GM18511 (cell line): ENCODE results near the gene DNM3.
"Not testable (repeated sequence)": the region's sequence is repeated elsewhere in the genome, so short reads cannot be mapped to it uniquely, and the experiment has no call there.

Source experiments
- ATAC-seq: cut with Tn5 transposase; IDR thresholded peaks from one replicate; pipeline ENCODE4 v1.9.1; 2021; ENCODE audit warnings: mild to moderate bottlenecking, moderate library complexity; ENCODE audit not compliant: unreplicated experiment

The DNM3 gene

DNA sequence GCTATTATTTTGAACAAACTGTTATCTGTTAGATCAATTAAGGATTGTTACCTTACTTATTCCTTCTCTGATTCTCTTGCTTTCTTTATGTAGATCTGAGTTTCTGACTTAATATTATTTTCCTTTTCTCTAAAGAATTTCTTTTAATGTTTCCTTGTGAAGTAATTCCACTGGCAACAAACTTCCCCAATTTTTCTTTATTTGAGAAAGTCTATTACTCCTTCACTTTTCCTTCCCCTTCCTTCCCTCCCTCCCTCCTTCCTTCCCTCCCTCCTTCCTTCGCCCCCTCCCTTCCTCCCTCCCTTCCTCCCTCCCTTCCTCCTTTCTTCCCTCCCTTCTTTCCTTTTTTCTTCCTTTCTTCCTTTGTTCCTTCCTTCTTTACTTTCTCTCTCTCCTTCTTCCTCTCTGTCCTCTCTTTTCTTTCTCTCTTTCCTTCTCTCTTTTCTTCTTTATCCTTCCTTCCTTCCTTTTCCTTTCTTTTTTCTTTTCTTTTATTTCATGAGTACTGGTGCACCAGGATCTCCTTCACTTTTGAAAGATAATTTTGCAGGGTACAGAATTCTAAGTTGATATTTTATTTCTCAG lies 177.5 kb downstream of the DNM3 start:
- ATAC-seq: no peak

DNA sequence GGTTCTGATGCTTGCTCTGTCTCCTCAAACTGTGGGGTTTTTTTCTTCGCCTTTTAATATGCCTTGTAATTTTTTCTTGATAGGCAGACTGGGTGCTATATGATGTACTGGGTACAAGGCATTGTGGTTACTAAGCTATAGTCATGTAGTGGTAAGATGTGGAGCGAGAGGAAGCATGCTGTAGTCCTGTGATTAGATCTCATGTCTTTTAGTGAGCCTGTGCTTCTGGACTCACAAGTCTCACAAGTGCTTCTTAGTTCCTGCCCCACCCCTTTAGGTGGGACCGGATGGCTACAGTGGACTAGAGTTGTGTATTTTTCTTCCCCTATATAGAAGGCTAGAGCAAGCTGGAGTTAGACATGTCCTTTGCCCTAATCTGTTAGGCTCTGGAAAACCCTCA lies 178.7 kb downstream of the DNM3 start:
- no peak for ATAC-seq

DNA sequence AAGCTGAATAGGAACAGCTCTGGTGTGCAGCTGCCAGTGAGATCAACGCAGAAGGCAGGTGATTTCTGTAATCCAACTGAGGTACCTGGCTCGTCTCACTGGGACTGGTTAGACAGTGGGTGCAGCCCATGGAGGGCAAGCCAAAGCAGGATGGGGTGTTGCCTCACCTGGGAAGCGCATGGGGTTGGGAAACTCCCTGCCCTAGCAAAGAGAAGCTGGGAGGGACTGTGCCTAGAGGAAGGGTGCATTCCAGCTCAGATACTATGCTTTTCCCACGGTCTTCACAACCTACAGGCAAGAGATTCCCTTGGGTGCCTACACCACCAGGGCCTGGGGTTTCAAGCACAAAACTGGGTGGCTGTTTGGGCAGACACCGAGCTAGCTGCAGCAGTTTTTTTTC lies 183.2 kb downstream of the DNM3 start:
- ATAC-seq: no peak

DNA sequence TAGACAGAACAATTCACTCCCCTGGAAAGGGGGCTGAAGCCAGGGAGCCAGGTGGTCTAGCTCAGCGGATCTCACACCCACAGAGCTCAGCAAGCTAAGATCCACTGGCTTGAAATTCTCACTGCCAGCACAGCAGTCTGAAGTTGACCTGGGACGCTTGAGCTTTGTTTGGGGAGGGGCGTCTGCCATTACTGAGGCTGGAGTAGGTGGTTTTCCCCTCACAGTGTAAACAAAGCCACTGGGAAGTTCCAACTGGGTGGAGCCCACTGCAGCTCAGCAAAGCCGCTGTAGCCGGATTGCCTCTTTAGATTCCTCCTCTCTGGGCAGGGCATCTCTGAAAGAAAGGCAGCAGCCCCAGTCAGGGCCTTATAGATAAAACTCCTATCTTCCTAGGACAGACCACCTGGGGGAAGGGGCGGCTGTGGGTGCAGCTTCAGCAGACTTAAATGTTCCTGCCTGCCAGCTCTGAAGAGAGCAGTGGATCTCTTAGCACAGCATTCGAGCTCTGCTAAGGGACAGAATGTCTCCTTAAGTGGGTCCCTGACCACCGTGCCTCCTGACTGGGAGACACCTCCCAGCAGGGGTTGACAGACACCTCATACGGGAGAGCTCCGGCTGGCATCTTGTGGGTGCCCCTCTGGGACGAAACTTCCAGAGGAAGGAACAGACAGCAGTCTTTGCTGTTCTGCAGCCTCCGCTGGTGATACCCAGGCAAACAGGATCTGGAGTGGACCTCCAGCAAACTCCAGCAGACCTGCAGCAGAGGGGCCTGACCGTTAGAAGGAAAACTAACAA lies 183.8 kb downstream of the DNM3 start:
- not testable (repeated sequence) for ATAC-seq

DNA sequence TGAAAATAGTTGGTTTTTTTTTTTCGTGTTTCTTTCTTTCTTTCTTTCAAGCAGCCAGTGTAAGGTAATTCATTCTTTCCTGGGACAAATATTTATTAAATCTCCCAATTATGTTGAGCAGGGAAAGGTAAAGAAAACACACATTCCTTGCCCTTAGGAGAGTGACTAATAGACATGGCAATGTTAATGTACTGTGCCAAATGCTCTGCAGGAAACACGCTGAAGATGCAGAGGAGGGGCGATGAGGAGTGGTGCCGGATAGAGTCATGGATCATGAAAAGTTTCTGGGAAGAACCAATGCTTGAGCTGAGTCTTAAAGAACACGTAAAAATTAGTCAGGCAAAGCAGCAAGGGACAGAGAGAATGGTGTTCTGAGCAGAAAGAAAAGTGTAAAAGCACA lies 199.2 kb downstream of the DNM3 start:
- ATAC-seq: no peak

DNA sequence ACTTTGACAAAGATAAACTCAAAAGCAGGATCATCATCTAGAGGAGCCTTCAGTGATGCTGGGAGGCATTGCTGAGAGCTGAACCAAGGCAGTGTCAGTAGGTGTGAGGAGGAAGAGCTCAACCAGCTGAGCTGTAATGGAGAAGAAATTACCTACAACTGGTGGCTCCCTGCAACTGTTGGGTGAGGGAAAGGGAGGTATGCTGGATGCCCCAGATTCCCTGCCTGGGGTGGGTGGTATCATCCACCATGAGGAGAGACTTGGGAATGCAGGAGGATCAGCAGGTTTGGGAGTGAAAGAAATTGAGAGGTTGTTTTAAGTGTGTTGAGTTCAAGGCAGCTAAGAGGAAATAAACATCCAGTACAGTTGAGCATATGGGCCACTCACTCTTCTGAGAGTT lies 199.8 kb downstream of the DNM3 start:
- ATAC-seq: no peak

DNA sequence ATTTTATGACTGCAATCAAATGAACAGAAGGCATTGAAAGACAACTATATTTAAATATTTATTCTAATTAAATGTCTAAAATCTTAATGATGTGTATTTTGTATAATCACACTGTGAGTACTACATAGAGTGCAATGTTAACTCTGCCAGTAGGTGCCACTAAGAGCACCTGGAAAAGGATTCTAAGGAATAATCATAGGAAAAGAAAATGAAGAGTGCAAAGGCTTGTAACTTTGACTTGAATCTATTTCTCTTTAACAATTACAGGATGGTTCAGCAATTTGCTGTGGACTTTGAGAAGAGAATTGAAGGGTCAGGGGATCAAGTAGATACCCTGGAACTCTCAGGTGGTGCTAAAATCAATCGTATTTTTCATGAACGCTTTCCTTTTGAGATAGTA lies 200.4 kb downstream of the DNM3 start:
- ATAC-seq: no peak

DNA sequence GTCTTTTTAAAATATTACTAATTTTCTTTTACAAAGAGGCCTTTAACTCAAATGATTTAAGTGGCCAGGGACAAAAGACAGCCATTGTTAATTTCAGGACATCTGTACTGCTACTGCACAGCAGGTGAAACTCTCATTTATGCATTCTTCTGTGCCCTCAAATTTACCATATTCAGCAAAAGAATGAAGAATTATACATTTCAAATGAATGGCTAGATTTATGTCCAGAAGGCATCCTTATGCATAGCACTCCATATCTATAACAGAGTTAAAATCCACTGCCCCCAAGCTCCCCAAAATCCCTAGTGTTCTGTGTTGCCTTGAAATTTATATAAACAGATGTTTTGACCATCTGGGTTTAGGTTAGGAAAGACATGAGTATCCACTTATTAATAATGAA lies 202.6 kb downstream of the DNM3 start:
- no peak for ATAC-seq

DNA sequence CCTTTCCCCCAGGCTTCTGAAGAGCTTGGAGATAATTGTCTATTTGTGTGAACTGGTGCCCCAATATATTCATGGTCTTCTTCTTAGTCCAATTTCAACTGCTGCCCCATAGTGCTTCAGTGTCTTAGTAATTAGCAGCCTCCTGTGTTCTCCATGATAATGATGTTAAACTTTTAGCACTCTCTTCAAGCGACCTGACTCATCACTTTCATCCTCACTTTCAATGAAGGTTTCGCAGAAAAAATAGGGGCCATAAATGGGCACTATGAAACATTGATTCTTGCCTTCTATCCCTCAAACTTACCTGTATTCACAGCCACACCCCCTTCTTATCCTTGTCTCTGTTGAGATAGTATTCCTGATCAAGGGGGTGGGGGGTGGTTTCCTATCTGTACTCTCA lies 210.6 kb downstream of the DNM3 start:
- no peak for ATAC-seq

DNA sequence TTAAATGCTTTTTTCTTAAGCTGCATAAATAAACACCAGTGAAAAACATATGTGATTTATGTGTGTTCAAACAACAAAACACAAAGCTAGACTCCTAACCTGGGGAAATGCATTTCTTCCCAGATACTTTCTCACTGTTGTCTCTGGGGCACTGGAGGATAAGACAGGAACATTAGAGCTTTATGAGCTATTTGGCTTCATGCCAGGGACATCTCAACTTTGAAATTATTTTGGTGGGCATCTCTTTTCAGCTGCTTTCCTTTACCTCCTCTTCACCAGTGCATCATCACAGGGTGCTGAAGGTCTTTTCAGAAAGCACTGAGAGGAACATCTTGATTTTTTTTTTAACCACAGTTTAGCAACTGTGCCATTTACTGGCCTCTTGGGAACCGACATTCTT lies 212.9 kb downstream of the DNM3 start:
- no peak for ATAC-seq

DNA sequence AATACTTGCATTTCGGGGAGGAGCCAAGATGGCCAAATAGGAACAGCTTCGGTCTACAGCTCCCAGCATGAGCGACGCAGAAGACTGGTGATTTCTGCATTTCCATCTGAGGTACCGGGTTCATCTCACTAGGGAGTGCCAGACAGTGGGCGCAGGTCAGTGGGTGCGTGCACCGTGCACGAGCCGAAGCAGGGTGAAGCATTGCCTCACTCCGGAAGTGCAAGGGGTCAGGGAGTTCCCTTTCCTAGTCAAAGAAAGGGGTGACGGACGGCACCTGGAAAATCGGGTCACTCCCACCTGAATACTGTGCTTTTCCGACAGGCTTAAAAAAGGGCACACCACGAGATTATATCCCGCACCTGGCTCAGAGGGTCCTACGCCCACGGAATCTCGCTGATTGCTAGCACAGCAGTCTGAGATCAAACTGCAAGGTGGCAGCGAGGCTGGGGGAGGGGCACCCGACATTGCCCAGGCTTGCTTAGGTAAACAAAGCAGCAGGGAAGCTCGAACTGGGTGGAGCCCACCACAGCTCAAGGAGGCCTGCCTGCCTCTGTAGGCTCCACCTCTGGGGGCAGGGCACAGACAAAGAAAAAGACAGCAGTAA lies 214.6 kb downstream of the DNM3 start:
- ATAC-seq: not testable (repeated sequence)

DNA sequence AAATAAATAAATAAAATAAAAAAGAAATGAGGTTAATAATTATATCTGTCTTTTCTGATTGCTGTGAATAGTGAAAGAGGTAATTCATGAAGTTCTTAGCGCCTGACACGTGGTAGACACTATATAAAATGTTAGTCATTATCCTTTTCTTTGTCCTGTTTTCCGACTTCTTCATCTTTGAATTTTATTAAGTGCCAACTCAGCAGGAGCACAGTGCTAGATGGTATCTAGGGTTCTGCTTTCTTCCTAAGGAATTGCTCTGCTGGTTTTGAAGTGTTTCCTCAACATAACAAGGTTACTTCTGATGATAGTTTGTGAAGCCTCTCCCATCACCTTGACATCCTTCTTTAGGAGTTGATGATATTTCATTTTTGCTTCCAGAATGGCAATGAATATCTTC lies 227.0 kb downstream of the DNM3 start:
- ATAC-seq: no peak

DNA sequence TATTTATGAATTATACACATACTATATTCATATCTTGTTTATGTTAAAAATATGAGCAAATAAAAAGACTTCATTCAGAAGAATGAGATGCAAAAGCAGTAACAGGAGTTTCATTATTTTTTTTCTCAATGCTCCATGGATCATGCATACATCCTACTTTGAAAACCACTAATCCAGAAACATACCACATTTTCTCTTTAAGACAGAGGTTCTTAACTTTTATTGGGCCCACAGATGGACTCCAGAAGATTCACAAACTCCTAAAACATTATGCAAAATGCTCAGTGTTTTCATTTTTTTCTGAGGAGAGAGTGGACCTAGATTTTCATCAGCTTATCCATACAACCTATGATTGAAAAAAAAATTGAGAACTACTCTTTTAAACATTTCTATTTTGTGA lies 227.8 kb downstream of the DNM3 start:
- ATAC-seq: no peak

DNA sequence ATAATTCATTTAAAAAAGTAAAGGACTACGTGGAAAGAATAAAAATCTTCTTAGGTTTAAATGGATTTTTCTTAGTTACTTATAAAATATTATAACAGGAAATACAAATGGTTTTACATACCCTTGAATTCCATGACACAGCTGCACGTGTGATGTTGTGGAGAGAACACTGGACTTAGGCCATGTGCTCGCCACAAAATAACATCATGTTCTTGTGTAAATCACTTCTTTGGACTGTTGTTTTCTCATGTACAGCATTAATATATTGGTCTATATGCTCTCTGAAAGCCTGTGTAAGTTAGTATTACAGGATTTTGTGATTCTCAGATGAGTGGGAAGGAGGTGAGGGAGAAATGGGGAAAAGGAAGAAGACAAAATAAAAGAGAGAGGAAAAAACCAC lies 228.2 kb downstream of the DNM3 start:
- ATAC-seq: no peak

DNA sequence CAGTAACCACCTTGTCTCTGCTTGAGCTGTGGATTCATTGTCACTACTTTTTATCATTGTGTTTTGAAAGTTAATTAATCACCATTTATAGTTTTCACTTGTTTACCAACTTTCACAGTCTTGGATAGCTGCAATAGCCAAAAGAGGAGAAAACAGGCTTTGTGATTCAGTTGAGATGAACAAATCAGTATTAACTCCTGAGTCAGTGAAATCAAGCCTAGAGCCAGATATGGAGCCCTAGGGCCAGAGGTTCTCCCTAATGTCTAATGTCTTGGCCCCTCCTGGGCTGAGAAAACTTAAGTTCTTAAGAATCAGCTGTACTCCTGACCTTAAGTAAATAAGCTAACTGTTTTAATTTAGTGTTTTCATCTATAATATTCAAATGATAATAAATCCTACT lies 228.8 kb downstream of the DNM3 start:
- no peak for ATAC-seq

DNA sequence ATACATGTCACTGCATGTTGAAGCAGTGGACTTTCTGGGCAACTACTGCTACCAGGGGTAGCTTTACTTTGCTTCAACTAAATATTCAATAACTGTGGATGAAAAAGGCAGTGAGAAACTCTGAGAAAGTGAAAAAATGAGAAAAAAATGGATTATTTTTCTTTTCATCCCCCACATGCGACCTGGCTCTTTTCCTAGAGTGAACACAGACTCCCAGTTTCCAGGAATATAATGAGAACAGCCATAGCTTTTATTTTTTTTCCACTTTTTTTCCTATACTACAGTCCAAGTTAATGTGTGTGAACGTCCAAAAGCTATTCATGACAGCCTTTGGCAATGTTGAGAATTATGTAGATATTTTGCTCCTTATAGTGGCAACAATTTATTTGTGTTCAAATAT lies 230.4 kb downstream of the DNM3 start:
- no peak for ATAC-seq

DNA sequence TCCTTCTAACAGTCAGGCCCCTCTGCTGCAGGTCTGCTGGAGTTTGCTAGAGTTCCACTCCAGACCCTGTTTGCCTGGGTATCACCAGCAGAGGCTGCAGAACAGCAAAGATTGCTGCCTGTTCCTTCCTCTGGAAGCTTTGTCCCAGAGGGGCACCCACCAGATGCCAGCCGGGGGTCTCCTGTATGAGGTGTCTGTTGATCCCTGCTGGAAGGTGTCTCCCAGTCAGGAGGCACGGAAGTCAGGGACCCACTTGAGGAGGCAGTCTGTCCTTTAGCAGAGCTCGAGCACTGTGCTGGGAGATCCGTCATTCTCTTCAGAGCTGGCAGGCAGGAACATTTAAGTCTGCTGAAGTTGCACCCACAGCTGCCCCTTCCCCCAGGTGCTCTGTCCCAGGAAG lies 238.6 kb downstream of the DNM3 start:
- ATAC-seq: not testable (repeated sequence)

DNA sequence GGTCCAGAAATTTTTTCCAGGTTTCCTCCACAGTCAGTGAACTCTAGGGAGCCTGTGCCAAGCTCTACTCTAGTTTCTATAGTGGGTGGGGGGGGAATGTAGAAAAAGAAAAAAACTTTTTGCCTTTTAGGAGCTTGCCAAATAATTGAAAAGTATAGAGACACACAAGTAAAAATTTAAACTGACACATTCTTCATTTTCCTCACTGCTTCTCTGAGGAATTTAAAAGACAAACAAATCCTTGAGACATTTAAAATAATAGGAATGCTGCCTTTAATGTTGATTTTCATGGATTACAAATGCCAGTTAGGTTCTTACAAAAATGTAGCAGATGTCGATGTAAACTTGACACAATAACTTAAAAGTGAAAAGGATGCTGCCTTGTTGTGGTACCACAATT lies 241.9 kb downstream of the DNM3 start:
- ATAC-seq: no peak

DNA sequence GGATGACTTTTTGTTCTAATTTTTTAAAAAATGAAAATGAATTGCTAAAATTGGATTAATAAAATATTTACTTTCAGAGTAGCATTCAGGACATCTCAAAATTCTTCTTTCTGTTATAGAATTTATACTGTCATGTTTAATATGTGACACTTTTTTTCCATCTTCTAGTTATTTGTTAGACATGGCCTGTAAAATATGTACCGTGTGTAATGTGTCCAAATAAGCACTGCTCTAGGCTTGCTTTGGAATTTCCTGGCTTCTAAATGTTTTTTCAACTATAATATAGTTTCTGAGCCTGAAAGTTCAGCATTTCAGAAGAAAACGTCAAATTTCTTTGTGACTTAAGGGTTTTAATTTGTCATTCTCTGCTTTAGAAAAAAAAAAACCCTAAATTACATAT lies 243.6 kb downstream of the DNM3 start:
- ATAC-seq: no peak

DNA sequence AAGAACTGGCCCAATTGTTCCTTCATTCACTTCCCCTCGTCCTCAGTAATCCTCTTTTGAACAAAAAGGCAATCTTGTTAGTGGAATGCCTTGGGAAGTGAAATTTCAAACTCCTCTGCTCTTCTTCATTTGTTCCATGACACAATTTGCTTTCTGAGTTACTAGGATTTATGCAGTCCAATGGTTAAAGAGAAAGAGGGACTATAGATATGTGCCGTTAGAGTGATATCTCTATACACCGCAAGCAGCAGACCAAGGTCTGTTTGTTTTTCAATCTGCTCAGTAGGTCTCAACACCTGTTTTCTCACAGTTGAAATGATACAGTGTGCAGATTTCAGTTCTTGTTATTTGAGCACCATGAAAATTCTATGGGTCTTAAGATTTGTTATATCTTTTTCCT lies 244.0 kb downstream of the DNM3 start:
- ATAC-seq: no peak

DNA sequence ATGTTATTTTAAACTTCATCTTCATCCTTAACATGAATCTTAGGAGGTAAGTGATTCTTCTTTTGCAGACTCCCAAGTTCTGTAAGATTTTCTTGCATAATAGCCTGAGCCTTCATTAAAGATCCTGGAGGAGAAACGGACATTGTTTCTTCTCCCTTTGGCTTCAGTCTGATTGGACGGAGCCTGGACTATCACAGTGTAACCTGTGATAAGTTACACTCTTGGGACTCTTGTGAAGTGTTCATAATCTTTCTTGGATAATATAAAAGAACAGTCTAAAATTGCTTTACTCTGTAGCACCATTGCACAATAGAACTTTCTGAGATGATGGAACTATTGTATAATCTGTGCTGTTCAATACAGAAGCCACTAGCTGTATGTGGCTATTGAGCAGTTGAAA lies 244.8 kb downstream of the DNM3 start:
- no peak for ATAC-seq

DNA sequence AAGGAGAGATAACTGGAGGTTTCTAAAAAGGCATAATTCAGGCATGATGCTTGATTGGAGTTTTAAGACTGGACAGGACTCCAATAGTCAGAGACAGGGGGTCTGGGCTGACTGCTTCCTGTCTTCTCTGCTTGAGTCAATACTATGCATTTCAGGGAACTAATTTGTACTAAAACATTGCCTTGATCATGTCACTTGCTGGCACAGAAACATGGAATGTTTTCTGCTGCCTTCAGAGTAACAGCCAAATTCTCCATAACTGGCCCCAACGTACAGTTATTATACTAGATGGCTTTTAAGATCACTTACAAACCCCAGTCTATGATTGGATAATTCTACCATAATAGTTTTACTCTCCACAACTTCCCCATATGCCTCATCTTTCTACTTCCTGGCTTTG lies 247.0 kb downstream of the DNM3 start:
- no peak for ATAC-seq
